Tibial artery (tissue), 4 donors: Measurements from ENCODE around the gene SPOCK2.

Experiments
- DNase-seq, 2 donors: peaks; one replicate each; pipeline ENCODE4 v3.0.0-alpha.2; 2019
- H3K27ac ChIP-seq, 2 donors: fragments of 200-600 bp; sonication (generic) in 1 of 2; 1 replicate in 1 of 2; 2 replicates in 1 of 2; pipeline ENCODE4 v1.5.1; 2018 to 2019; ENCODE audit warnings: mild to moderate bottlenecking in 1 of 2
- H3K27me3 ChIP-seq, 2 donors: fragments of 200-600 bp; sonication (generic) in 1 of 2; one replicate each; pipeline versions ENCODE4 v1.5.1 to v1.6.0; 2016 to 2019
- H3K36me3 ChIP-seq, 3 donors: fragments of 200-600 bp; sonication (generic) in 2 of 3; one replicate each; pipeline ENCODE4 v1.5.1; 2016 to 2019; ENCODE audit warnings: mild to moderate bottlenecking in 2 of 3
- H3K4me1 ChIP-seq, 4 donors: fragments of 200-600 bp; sonication (generic) in 2 of 4; 1 replicate in 3 of 4; 2 replicates in 1 of 4; pipeline ENCODE4 v1.5.1; 2016 to 2019
- H3K4me3 ChIP-seq, 2 donors: fragments of 200-600 bp; sonication (generic) in 1 of 2; 1 replicate in 1 of 2; 2 replicates in 1 of 2; pipeline ENCODE4 v1.5.1; 2018 to 2019; ENCODE audit warnings: mild to moderate bottlenecking in 2 of 2
- H3K9me3 ChIP-seq, 3 donors: fragments of 200-600 bp; sonication (generic) in 1 of 3; one replicate each; pipeline ENCODE4 v1.5.1; 2016 to 2019
- CTCF ChIP-seq, 2 experiments: fragments of 200-600 bp in 1 of 2; fragments of 450-650 bp in 1 of 2; IDR thresholded peaks; one replicate each; pipeline ENCODE4 v1.5.1; 2017 to 2019; ENCODE audit warnings: antibody characterized with exemption in 2 of 2, mild to moderate bottlenecking in 1 of 2, moderate library complexity in 1 of 2
- intact Hi-C: fragments of 100-400 bp; cut with DNase I; formaldehyde crosslinking; loops from one replicate; pipeline ENCODE4 v1.15.0; 2023; ENCODE audit warnings: low total_unique reads

SPOCK2 gene

GRCh38 chr10:72132854-72133253, 44.5 kb upstream of the SPOCK2 start:
- peaks cover 7 to 39% (median 17%) of the 10 kb centered on the region in 3 donors for H3K36me3 ChIP-seq
- intact Hi-C loops: no loop called here
- H3K27ac ChIP-seq: no peak overlapping the region
- H3K4me1 ChIP-seq: peaks cover 0 to 8% (median 0%) of the 10 kb centered on the region in 4 donors
- no peak for DNase-seq
- TF ChIP-seq CTCF (IDR thresholded peaks at IDR 0.05): no peak
- H3K9me3 ChIP-seq: no peaks in the 10 kb centered on the region
- H3K4me3 ChIP-seq: no peak overlapping the region
- H3K27me3 ChIP-seq: no peaks in the 10 kb centered on the region

- TF ChIP-seq CTCF (IDR thresholded peaks at IDR 0.05): no peak
- DNase-seq: no peak
- H3K4me1 ChIP-seq: peaks cover 0 to 1% (median 0%) of the 10 kb centered on the region in 4 donors
- H3K4me3 ChIP-seq: no peak overlapping the region
- no peaks in the 10 kb centered on the region for H3K27me3 ChIP-seq
- H3K27ac ChIP-seq: no peak overlapping the region
- intact Hi-C loops: loop anchor here (5.0 kb wide), 1 partner anchor 215 kb away; no protein-coding TSS in a partner anchor
- peaks cover 0 to 25% (median 0%) of the 10 kb centered on the region in 3 donors for H3K36me3 ChIP-seq
- no peaks in the 10 kb centered on the region for H3K9me3 ChIP-seq
These were observed 39.2 kb upstream of the SPOCK2 start for GRCh38 chr10:72127571-72127970.

GRCh38 chr10:72126872-72127232, 38.5 kb upstream of the SPOCK2 start:
- Histone ChIP-seq H3K36me3 (peaks cover 0 to 19% (median 0%) of the 10 kb centered on the region in 3 donors), H3K27ac (no peak overlapping the region), H3K27me3 (no peaks in the 10 kb centered on the region), H3K9me3 (no peaks in the 10 kb centered on the region), H3K4me3 (no peak overlapping the region), H3K4me1 (no peaks in the 10 kb centered on the region)
- no peak for TF ChIP-seq CTCF (IDR thresholded peaks at IDR 0.05)
- no peak for DNase-seq
- intact Hi-C loops: loop anchor here (5.0 kb wide), 1 partner anchor 215 kb away; no protein-coding TSS in a partner anchor

- H3K4me1 ChIP-seq: no peaks in the 10 kb centered on the region
- no peak overlapping the region for H3K4me3 ChIP-seq
- no peaks in the 10 kb centered on the region for H3K9me3 ChIP-seq
- DNase-seq: no peak
- no peak overlapping the region for H3K27ac ChIP-seq
- peaks cover 0 to 15% (median 1%) of the 10 kb centered on the region in 3 donors for H3K36me3 ChIP-seq
- peak; percentile 36 to 50 for TF ChIP-seq CTCF (IDR thresholded peaks at IDR 0.05)
- no peaks in the 10 kb centered on the region for H3K27me3 ChIP-seq
- intact Hi-C loops: loop anchor here (5.0 kb wide), 1 partner anchor 216 kb away; no protein-coding TSS in a partner anchor
These were observed 38.0 kb upstream of the SPOCK2 start for GRCh38 chr10:72126184-72126871.

- Histone ChIP-seq H3K4me1 (no peaks in the 10 kb centered on the region), H3K9me3 (no peaks in the 10 kb centered on the region), H3K27me3 (no peaks in the 10 kb centered on the region), H3K27ac (no peak overlapping the region), H3K36me3 (peaks cover 0 to 15% (median 7%) of the 10 kb centered on the region in 3 donors), H3K4me3 (no peak overlapping the region)
- no peak for TF ChIP-seq CTCF (IDR thresholded peaks at IDR 0.05)
- DNase-seq: no peak
- intact Hi-C loops: loop anchor here (5.0 kb wide), 1 partner anchor 217 kb away; no protein-coding TSS in a partner anchor
These were observed 36.6 kb upstream of the SPOCK2 start for GRCh38 chr10:72124989-72125388.
